HG03469 (cell line): ENCODE results near the gene FOXB1.

Experiments used
- ATAC-seq: cut with Tn5 transposase; IDR thresholded peaks from one replicate; pipeline ENCODE4 v1.9.1; 2021; ENCODE audit warnings: mild to moderate bottlenecking, moderate library complexity, moderate number of reproducible peaks; ENCODE audit not compliant: unreplicated experiment

Gene FOXB1

GRCh38 chr15:59998950-59999611 is 5.0 kb upstream of the FOXB1 start:
- ATAC-seq: no peak

DNA sequence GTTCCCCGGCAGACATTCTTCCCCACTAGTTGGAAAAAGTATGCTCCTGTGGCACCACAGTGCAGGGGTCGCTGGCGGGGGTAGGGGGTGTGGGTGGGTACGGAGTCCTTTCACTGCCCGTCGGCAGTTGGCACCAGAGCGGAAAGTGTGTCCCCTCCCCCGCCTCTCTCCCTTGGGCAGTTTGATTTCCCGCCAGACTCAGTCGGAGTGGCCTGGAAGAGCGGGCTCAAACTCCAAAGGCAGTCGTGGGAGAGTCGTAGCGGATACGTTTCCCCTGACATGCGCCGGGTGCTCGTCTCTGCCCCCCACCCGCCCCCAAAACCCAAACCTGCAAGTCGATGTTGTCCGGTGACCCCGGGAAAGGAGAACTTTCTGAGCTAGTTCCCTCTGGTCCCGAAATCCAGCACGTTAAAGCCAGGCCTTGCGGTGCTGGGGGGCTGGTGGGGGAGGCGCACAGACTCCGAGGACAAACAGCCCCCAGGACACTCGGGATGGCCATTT is 4.4 kb upstream of the FOXB1 start:
- no peak for ATAC-seq

DNA sequence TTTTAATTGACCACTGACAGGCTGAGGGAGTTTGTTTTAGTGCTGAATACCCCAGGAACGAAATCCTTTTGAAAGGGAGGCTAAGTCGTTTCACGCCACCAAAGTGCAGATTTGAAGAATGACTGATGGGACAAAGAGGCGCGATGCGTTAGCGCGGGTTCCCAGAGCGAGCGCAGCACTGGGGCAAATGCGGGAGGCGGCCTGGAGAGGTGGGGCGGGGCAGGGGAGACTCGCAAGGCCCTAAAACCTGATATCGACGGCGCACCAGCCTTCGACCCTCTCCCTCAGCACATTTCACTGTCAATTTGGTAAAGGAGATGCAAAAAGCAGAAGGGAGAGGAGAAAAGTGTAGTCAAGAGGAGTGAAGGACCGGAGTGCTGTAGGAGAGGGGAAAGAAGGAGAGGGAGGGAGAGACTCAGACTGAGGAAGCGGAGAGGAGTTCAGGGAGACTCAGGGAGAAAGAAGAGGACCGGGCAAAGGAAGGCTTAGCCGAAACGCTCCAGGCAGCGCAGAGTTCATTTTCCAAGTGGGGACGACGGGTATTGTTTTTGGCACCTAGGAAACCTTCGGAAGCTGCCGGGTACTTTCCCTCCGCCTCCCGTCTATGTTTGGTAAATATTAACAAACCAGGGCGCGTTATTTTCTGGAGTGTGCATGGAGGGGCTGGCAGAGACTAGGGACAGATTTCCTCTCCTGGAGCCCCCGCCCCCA is 3.8 kb upstream of the FOXB1 start:
- no peak for ATAC-seq

DNA sequence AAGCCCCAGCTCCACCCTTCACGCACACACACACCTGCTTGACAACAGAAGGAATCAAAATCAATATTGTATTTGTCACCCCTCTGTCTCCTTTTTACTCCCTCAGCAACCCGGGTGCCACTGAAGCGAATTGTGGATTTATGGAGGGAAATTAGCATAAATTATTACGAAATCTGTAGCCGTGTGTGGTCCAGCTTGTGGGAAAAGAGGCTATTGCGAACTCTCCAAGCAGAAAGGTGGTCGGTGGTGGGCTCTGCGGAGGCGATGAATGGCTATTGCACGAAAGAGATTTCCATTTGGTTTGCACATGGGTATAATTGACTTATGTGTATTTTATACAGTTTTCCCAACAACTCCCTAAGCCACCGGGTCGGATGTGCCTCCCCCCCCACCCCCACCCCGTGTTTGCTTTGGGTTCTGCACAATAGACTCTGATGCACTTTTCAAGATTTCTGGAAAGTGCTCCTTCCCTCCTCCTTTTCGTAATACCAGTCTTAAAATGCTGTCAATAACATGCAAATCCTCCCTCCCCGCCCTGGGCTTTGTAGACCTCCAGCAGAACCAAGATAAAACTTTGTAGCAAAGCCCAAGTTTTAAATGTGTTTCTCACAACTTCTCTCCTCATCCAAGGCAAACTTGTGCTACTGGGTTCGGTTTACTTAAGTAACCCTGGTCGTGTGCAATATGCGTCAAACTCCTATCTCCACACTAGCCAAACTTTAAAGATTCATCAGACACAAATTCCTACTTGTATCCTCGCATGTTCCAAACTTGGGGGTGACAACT is 3.1 kb upstream of the FOXB1 start:
- no peak for ATAC-seq

GRCh38 chr15:60001610-60002527 is 2.2 kb upstream of the FOXB1 start:
- no peak for ATAC-seq

DNA sequence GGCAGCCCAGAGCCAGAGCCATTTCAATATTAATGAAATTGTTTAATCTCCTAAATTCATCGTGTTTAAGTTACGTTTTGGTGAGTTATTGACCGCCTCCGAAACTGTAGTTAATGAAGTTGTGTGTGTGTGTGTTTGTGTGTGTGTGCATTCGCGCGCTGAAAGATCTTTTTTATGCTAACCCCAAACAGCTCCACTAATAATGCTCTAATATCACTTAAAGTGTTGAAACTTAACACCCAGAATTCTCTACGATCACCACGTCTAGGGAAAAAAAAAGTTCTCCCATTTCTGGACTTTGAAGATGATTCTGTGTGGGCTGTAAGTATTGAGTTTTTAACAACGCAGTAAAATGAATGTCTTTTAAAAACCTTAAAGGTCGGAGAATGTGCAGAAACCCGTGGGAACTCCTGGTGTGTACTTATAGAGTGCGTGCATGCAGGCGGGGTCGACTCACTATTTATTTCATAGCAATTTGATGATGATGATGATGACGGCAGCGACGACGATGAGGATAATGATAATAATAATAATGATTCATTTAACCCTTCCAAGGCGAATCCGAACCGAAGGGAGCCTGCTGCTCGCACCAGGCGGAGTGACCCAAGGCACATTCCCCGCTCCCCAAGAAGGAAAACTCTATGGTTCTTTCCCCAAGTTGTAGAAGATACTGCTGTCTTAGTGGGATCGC is 1.4 kb upstream of the FOXB1 start:
- no peak for ATAC-seq

GRCh38 chr15:60003243-60004008 is 685 bp upstream of the FOXB1 start:
- no peak for ATAC-seq

DNA sequence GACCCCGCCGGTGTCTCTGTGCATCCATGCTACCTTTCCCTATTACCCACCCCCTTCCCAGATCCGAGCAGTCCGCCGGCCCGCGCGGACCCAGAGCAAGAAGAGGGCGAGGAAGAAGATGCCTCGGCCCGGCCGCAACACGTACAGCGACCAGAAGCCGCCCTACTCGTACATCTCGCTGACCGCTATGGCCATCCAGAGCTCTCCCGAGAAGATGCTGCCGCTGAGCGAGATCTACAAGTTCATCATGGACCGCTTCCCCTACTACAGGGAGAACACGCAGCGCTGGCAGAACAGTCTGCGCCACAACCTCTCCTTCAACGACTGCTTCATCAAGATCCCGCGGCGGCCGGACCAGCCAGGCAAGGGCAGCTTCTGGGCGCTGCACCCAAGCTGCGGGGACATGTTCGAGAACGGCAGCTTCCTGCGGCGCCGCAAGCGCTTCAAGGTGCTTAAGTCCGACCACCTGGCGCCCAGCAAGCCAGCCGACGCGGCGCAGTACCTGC is 788 bp downstream of the FOXB1 start:
- no peak for ATAC-seq

GRCh38 chr15:60005352-60006202 is 1.5 kb downstream of the FOXB1 start:
- ATAC-seq: no peak

GRCh38 chr15:60006203-60006862 is 2.2 kb downstream of the FOXB1 start:
- ATAC-seq: no peak

DNA sequence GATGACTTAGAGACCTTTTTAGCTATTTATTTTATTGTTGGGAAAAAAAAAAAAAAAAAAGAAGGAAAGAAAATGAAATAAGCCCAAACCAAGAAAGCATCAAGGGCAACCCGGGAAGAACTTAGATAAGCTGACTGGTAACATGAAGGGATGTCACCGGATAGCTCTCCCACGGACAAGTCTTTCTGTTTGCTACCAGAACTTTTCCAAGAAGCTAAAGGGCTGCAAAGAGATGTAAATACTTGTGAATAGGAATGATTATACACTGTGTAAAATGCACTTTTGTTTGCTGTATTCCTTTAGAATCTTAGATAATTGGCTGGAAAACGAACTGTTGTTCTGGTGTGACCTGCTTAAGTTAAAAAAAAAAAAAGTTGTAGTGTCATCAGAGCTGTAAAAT is 2.8 kb downstream of the FOXB1 start:
- no peak for ATAC-seq

- no peak for ATAC-seq
Observed at GRCh38 chr15:60009124-60009960, 5.2 kb downstream of the FOXB1 start.

GRCh38 chr15:60009980-60010732 is 6.0 kb downstream of the FOXB1 start:
- no peak for ATAC-seq

GRCh38 chr15:60010858-60011257 is 6.7 kb downstream of the FOXB1 start:
- no peak for ATAC-seq

DNA sequence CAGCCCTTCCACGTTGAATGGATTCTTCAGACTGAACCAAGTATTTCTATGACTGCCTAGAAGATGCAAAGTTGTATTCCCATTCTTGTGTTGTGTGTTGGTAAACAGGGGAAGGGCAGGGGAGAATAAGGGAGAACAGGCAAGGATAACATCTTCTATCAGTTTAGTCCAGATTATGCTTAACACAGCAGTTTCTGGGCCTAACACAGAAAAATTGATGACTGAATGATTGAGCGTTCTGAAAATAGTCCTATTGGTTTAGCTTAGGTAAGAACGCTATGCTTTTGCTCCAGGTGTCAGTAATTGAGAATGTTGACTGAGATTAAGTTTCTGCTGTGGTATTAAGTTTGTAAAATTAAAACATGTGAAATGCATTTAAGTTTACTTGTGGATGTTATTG is 8.6 kb downstream of the FOXB1 start:
- no peak for ATAC-seq
